H1 (cell line): ENCODE results near the gene FGB. TPM values are rescaled to one million over a fixed set of nuclear protein-coding genes. Genes with fewer than 3 reads are reported as not detected.

Source experiments
- ATF3 ChIP-seq: IDR thresholded peaks from 2 replicates; pipeline ENCODE4 v1.6.1; 2011; ENCODE audit warnings: low read depth, mild to moderate bottlenecking, low read length; ENCODE audit not compliant: insufficient read depth
- BACH1 ChIP-seq: IDR thresholded peaks from 2 replicates; pipeline ENCODE4 v1.6.1; 2012; ENCODE audit warnings: low read length, improper control_type of control experiment
- BRCA1 ChIP-seq: IDR thresholded peaks from 2 replicates; pipeline ENCODE4 v1.6.1; 2012; ENCODE audit warnings: low read depth, low read length, improper control_type of control experiment
- CEBPB ChIP-seq: IDR thresholded peaks from 2 replicates; pipeline ENCODE4 v1.6.1; 2012; ENCODE audit warnings: low read depth, low read length
- CHD2 ChIP-seq: IDR thresholded peaks from 2 replicates; pipeline ENCODE4 v1.6.1; 2012; ENCODE audit warnings: low read length, improper control_type of control experiment
- CTCF ChIP-seq, 3 experiments: IDR thresholded peaks; 1 replicate in 2 of 3; 2 replicates in 1 of 3; pipeline versions ENCODE4 v1.5.1 to v1.6.1; 2011; ENCODE audit warnings: low read length in 3 of 3, mild to moderate bottlenecking in 3 of 3, inconsistent platforms in 2 of 3, low read depth in 1 of 3, moderate library complexity in 1 of 3; ENCODE audit not compliant: insufficient read depth in 1 of 3; ENCODE audit errors: control extremely low read depth in 1 of 3
- E2F6 ChIP-seq: IDR thresholded peaks from 2 replicates; pipeline ENCODE4 v1.6.1; 2012; ENCODE audit warnings: inconsistent platforms
- EGR1 ChIP-seq: IDR thresholded peaks from 2 replicates; pipeline ENCODE4 v1.6.1; 2011; ENCODE audit warnings: low read depth, low read length, borderline replicate concordance
- EZH2 ChIP-seq: fragments of 200-600 bp; sonication (generic); IDR thresholded peaks from 2 replicates; pipeline ENCODE4 v1.7.1; 2012; ENCODE audit warnings: low read depth, mild to moderate bottlenecking, moderate library complexity, low read length, inconsistent platforms; ENCODE audit not compliant: severe bottlenecking
- HDAC6 ChIP-seq: IDR thresholded peaks from one replicate; pipeline ENCODE4 v1.7.1; 2012; ENCODE audit warnings: low read depth, mild to moderate bottlenecking, inconsistent platforms, low read length, moderate library complexity
- KDM5A ChIP-seq: fragments of 200-600 bp; IDR thresholded peaks from 2 replicates; pipeline ENCODE4 v1.7.1; 2012; ENCODE audit warnings: mild to moderate bottlenecking, low read length, inconsistent platforms, mixed read lengths
- POLR2A ChIP-seq, 2 experiments: IDR thresholded peaks; 1 replicate in 1 of 2; 2 replicates in 1 of 2; pipeline ENCODE4 v1.6.1; 2011; ENCODE audit warnings: low read depth in 2 of 2, low read length in 2 of 2, mild to moderate bottlenecking in 2 of 2; ENCODE audit errors: control extremely low read depth in 1 of 2
- SIRT6 ChIP-seq: IDR thresholded peaks from one replicate; pipeline ENCODE4 v1.7.1; 2012; ENCODE audit warnings: low read length, inconsistent platforms
- SIX5 ChIP-seq: IDR thresholded peaks from 2 replicates; pipeline ENCODE4 v1.6.1; 2011; ENCODE audit warnings: mild to moderate bottlenecking, low read depth, low read length
- SP2 ChIP-seq: IDR thresholded peaks from 2 replicates; pipeline ENCODE4 v1.6.1; 2012; ENCODE audit warnings: mild to moderate bottlenecking, low read length, inconsistent platforms
- SP4 ChIP-seq: IDR thresholded peaks from 2 replicates; pipeline ENCODE4 v1.6.1; 2012; ENCODE audit warnings: low read length, inconsistent platforms
- SRF ChIP-seq: IDR thresholded peaks from 2 replicates; pipeline ENCODE4 v1.6.1; 2011; ENCODE audit warnings: mild to moderate bottlenecking, low read depth, low read length, moderate library complexity
- SUZ12 ChIP-seq: fragments of 200-600 bp; sonication (generic); IDR thresholded peaks from 2 replicates; pipeline ENCODE4 v1.6.1; 2012; ENCODE audit warnings: mild to moderate bottlenecking, inconsistent platforms, low read length, moderate library complexity, mixed read lengths
- TEAD4 ChIP-seq: IDR thresholded peaks from 2 replicates; pipeline ENCODE4 v1.6.1; 2012; ENCODE audit warnings: low read depth, low read length, inconsistent platforms, mixed read lengths
- polyA plus RNA-seq, 7 experiments: library from polyadenylated mRNA; depleted of rRNA in 3 of 7; stranded (reverse) in 5 of 7; unstranded in 2 of 7; fragments of >200 nt in 5 of 7; fragments of 200-250 nt in 2 of 7; gene quantifications; 1 replicate in 5 of 7; 2 replicates in 1 of 7; 4 replicates in 1 of 7; pipeline versions ENCODE4 v1.2.1 to v1.2.3, GENCODE V29; 2011 to 2013; ENCODE audit warnings: missing spikeins in 2 of 7, mixed read lengths in 2 of 7
- total RNA-seq: library from RNA; stranded (reverse); fragmentation: NEBNext Ultra II Directional; extraction: Animal tissue kit (Norgen Biotek cat#: 25700); gene quantifications from 2 replicates; pipeline ENCODE4 v1.2.1, GENCODE V29; 2021

Gene FGB
- total and polyA plus RNA-seq, 2 of the 8 experiments (the other 6 are each of a cell fraction or from before 2014, with no cell fraction given), result not detected

GRCh38 chr4:154614306-154614705, 51.5 kb downstream of the FGB start (continued):
- no peak for TF ChIP-seq EZH2
- TF ChIP-seq TEAD4, result no peak
- no peak for TF ChIP-seq POLR2A (IDR thresholded peaks at IDR 0.05; ENCODE audit: control extremely low read depth in 1 of 2, low read depth in 2 of 2, low read length in 2 of 2)
- no peak for TF ChIP-seq BRCA1
- TF ChIP-seq CTCF (IDR thresholded peaks at IDR 0.05; ENCODE audit: control extremely low read depth in 1 of 3, insufficient read depth in 1 of 3, low read depth in 1 of 3, low read length in 3 of 3), result no peak
- no peak for TF ChIP-seq KDM5A
- TF ChIP-seq SP2, result no peak
- no peak for TF ChIP-seq SIX5
- no peak for TF ChIP-seq E2F6
- no peak for TF ChIP-seq BACH1
- no peak for TF ChIP-seq SP4
- no peak for TF ChIP-seq SRF
- no peak for TF ChIP-seq CHD2
- no peak for TF ChIP-seq EGR1
- no peak for TF ChIP-seq ATF3
- TF ChIP-seq HDAC6, result no peak
- no peak for TF ChIP-seq CEBPB
- TF ChIP-seq SIRT6, result no peak
- no peak for TF ChIP-seq SUZ12
